Urinary bladder (tissue), 4 donors: ENCODE results near the gene KLRC3. TPM values are rescaled to one million over a fixed set of nuclear protein-coding genes. Genes with fewer than 3 reads are reported as not detected.
"Not testable (repeated sequence)": the region's sequence is repeated elsewhere in the genome, so short reads cannot be mapped to it uniquely, and the experiment has no call there.

Experiments
- DNase-seq: peaks from one replicate; pipeline ENCODE4 v3.0.0-alpha.2; 2015; ENCODE audit errors: extremely low spot score
- H3K27ac ChIP-seq: one replicate; pipeline ENCODE4 v1.5.1; 2013; ENCODE audit warnings: low read depth, mild to moderate bottlenecking, moderate library complexity
- H3K36me3 ChIP-seq: one replicate; pipeline ENCODE4 v1.6.1; 2013; ENCODE audit warnings: mild to moderate bottlenecking, moderate library complexity; ENCODE audit not compliant: insufficient read depth
- H3K4me1 ChIP-seq: one replicate; pipeline ENCODE4 v1.6.1; 2013; ENCODE audit warnings: mild to moderate bottlenecking, moderate library complexity; ENCODE audit not compliant: insufficient read depth
- H3K4me3 ChIP-seq: one replicate; pipeline ENCODE4 v1.5.1; 2013; ENCODE audit warnings: low read depth, low read length
- WGBS: extraction: QIAGEN DNeasy Blood & Tissue Kit; methylation state at CpG from one replicate; pipeline ENCODE4 v1.1.7; 2013; 5-methylcytosine and 5-hydroxymethylcytosine counted together
- polyA plus RNA-seq: library from polyadenylated mRNA; stranded (reverse); fragments of 200-250 nt; gene quantifications from one replicate; pipeline ENCODE4 v1.2.3, GENCODE V29; 2013
- total RNA-seq: library from RNA; depleted of rRNA; stranded (reverse); fragments of >200 nt; gene quantifications from one replicate; pipeline ENCODE4 v1.2.3, GENCODE V29; 2014
- donor health status: healthy with polysubstance abuse.
- donor health status: healthy.

Gene KLRC3
- total and polyA plus RNA-seq, 2 donors: 0.49 to 0.69 TPM

GRCh38 chr12:10372559-10372958 is 47.8 kb downstream of the KLRC3 start:
- 50% methylated on average over 1 of the region's 1 CpG for WGBS
- H3K27ac ChIP-seq: no peak overlapping the region
- H3K4me3 ChIP-seq: no peak overlapping the region
- no peaks in the 10 kb centered on the region for H3K36me3 ChIP-seq
- DNase-seq: no peak
- peaks cover 4% of the 10 kb centered on the region for H3K4me1 ChIP-seq

- not testable (repeated sequence) for H3K27ac ChIP-seq, H3K4me3 ChIP-seq, H3K4me1 ChIP-seq, DNase-seq, H3K36me3 ChIP-seq
- 79% methylated on average over 6 of the region's 6 CpGs for WGBS
Observed at GRCh38 chr12:10371893-10372535, 48.4 kb downstream of the KLRC3 start.

- Histone ChIP-seq H3K27ac (peak overlapping the region; percentile 88), H3K36me3 (no peaks in the 10 kb centered on the region), H3K4me3 (no peak overlapping the region), H3K4me1 (peaks cover 4% of the 10 kb centered on the region)
- DNase-seq: no peak
- 87% methylated on average over 8 of the region's 8 CpGs for WGBS
Observed at GRCh38 chr12:10369557-10370415, 50.6 kb downstream of the KLRC3 start.

- DNase-seq: no peak
- 54% methylated on average over 10 of the region's 10 CpGs for WGBS
- H3K36me3 ChIP-seq: no peaks in the 10 kb centered on the region
- peaks cover 4% of the 10 kb centered on the region for H3K4me1 ChIP-seq
- no peak overlapping the region for H3K27ac ChIP-seq
- H3K4me3 ChIP-seq: no peak overlapping the region
Observed at GRCh38 chr12:10368206-10369171, 51.9 kb downstream of the KLRC3 start.

GRCh38 chr12:10367714-10368113 is 52.7 kb downstream of the KLRC3 start:
- H3K27ac ChIP-seq, H3K4me3 ChIP-seq, H3K36me3 ChIP-seq, H3K4me1 ChIP-seq, DNase-seq: not testable (repeated sequence)
- WGBS: 77% methylated on average over 4 of the region's 4 CpGs

GRCh38 chr12:10366875-10367274 is 53.5 kb downstream of the KLRC3 start:
- no peak for DNase-seq
- Histone ChIP-seq H3K36me3 (no peaks in the 10 kb centered on the region), H3K4me3 (no peak overlapping the region), H3K4me1 (no peaks in the 10 kb centered on the region), H3K27ac (peak overlapping the region; percentile 53)

GRCh38 chr12:10365696-10366405 is 54.5 kb downstream of the KLRC3 start:
- peak overlapping the region; percentile 82 for H3K27ac ChIP-seq
- WGBS: 19% methylated on average over 6 of the region's 6 CpGs
- peak overlapping the region; percentile 49 for H3K4me3 ChIP-seq
- H3K4me1 ChIP-seq: no peaks in the 10 kb centered on the region
- no peaks in the 10 kb centered on the region for H3K36me3 ChIP-seq
- DNase-seq: no peak

GRCh38 chr12:10364815-10365622 is 55.4 kb downstream of the KLRC3 start:
- no peaks in the 10 kb centered on the region for H3K4me1 ChIP-seq
- peak overlapping the region; percentile 94 for H3K27ac ChIP-seq
- WGBS: under 1% methylated on average over 15 of the region's 15 CpGs
- no peaks in the 10 kb centered on the region for H3K36me3 ChIP-seq
- H3K4me3 ChIP-seq: peak overlapping the region; percentile 49
- peak; percentile 91 for DNase-seq

GRCh38 chr12:10363914-10364814 is 56.2 kb downstream of the KLRC3 start:
- 6% methylated on average over 19 of the region's 19 CpGs for WGBS

GRCh38 chr12:10363658-10363913 is 56.8 kb downstream of the KLRC3 start:
- Histone ChIP-seq H3K4me3 (peak overlapping the region; percentile 49), H3K4me1 (no peaks in the 10 kb centered on the region), H3K27ac (peak overlapping the region; percentile 94), H3K36me3 (no peaks in the 10 kb centered on the region)
- WGBS: 16% methylated on average over 5 of the region's 5 CpGs
- DNase-seq: no peak

More at GRCh38 chr12:10363914-10364814, 56.2 kb downstream of the KLRC3 start:
- Histone ChIP-seq H3K4me1 (no peaks in the 10 kb centered on the region), H3K27ac (peak overlapping the region; percentile 94), H3K4me3 (peak overlapping the region; percentile 49), H3K36me3 (no peaks in the 10 kb centered on the region)
- DNase-seq: peak; percentile 74

- Histone ChIP-seq H3K4me1 (no peaks in the 10 kb centered on the region), H3K27ac (peak overlapping the region; percentile 94), H3K4me3 (peak overlapping the region; percentile 2), H3K36me3 (no peaks in the 10 kb centered on the region)
- no peak for DNase-seq
- 30% methylated on average over 9 of the region's 9 CpGs for WGBS
Observed at GRCh38 chr12:10362828-10363657, 57.4 kb downstream of the KLRC3 start.
